Left colon (tissue), 2 donors: ENCODE measurements around the gene SDC4. TPM values are rescaled to one million over a fixed set of nuclear protein-coding genes. Genes with fewer than 3 reads are reported as not detected.
"Not testable (repeated sequence)": the region's sequence is repeated elsewhere in the genome, so short reads cannot be mapped to it uniquely, and the experiment has no call there.

Source experiments
- ATAC-seq: fragments of 200-7000 bp; cut with Tn5 transposase; one replicate; pipeline ENCODE4 v1.9.1; 2020; ENCODE audit warnings: mild to moderate bottlenecking, moderate library complexity
- DNase-seq, 2 donors: peaks; one replicate each; pipeline ENCODE4 v3.0.0-alpha.2; 2020
- intact Hi-C, 2 donors: fragments of 100-400 bp; cut with DNase I in 1 of 2; cut with micrococcal nuclease in 1 of 2; formaldehyde crosslinking; loops; one replicate each; pipeline versions ENCODE4 v1.11.2 to v1.14.0; 2022; cut with DNase I, micrococcal nuclease
- total RNA-seq, 2 donors: library from RNA; stranded (reverse); fragmentation: NEBNext Ultra II Directional; extraction: Animal tissue kit (Norgen Biotek cat#: 25700); gene quantifications; one replicate each; pipeline ENCODE4 v1.2.1, GENCODE V29; 2021
- donor health status: DM: no; HTN: no; CAD: no.
- donor health status: DM: yes; HTN: yes; CAD: no.

SDC4 gene
- total RNA-seq, 2 donors from 2014 or later: 85.4 to 144 TPM

DNA sequence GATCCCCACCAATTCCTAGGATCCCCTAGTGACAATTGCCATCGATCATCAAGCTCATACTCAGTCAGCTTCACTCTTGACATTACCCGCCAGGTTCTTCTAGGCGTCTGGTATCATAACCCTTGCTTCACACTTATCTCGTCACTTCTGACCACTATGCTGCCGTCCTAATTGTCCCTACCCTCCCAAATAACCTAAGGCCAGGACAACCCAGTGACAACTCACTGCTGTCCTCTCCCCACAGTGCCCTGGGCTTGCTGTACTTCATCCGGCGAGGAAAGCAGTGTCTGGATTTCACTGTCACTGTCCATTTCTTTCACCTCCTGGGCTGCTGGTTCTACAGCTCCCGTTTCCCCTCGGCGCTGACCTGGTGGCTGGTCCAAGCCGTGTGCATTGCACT is 18.4 kb upstream of the SDC4 start:
- ATAC-seq (no peak), DNase-seq (no peak)
- intact Hi-C loops: no loop called here

DNA sequence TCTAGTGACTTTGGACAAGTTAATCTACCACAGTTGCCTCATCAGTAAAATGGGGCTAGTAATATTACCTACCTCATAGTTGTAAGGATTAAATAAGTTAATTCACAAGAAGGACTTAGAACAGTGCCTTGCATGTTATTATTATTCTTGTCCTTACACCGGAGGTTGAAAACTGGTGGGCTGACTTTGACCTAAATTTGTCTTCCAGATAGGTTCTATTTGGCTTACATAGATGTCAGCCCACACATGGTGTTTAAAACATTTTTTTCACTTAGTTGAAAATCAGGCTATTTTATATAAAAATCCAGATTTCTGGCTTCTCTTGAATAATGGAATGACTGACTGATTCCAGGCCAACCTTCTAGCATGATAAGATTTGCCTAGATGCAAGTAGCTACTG is 18.0 kb upstream of the SDC4 start:
- intact Hi-C loops: no loop called here
- ATAC-seq: no peak

DNA sequence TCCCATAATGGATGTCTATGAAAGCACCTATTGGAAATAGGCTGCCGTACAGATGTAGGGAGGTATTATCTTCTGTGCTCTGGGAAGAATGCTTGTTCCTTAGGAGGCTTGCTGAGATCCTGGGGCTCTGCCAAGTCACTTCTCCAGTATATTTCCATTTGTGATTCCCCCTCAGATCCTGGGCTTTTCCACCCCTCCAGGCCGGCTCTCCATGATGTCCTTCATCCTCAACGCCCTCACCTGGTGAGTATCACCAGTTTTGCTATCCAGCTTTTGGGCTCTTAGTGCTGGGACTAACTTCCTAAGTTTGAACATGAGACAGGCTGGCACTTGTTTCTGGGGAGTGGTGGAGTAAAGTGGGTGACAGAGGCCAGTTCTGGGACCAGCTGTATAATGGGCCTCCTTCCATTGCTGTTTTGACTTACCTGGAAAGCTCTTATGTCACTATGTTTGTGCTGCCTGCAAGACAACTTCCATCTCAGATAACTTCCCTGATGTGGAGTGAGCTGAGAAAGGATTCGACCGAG is 17.3 kb upstream of the SDC4 start:
- intact Hi-C loops: no loop called here
- DNase-seq (no peak), ATAC-seq (no peak)

More for the DNA sequence above, 18.0 kb upstream of the SDC4 start:
- no peak for DNase-seq

DNA sequence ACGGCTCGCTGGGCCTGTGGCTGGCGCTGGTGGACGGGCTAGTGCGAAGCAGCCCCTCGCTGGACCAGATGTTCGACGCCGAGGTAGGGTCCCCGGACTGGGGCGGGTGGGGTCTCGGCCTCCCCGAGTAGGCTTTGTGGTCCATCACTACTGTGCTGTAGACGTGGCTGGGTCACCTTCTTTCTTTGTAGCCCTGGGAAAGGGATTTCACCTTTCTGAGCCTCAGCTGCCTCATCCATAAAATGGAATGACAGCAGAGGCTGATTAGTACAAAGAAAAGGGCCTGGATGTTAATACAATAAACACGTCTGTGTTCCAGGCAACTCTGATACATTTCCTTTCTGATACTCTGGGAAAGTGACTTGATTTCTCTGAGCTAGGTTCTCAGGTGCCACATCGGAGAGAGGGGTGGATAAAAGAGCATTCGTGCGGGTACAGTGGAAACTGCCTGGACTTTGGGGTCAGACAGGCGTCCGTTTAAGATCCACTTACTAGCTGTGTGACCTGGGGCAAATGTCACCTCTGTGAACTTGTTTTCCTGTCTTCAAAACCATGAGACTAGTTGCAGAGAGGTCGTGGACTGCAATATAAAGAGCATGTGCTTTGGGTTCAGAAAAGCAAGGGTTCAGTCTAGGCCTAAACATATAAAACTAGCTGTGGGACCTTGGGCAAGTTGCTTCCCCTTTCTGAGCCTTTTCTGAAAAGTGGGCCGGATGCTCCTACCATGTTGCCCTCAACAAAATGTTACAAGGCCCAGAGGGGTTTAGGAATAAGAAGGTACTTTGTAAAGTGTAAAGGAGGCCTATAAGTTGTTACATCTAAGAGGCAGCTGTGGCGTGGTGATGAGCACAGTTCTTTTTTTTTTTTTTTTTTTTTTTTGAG is 15.6 kb upstream of the SDC4 start:
- intact Hi-C loops: no loop called here
- no peak for ATAC-seq
- DNase-seq: no peak

DNA sequence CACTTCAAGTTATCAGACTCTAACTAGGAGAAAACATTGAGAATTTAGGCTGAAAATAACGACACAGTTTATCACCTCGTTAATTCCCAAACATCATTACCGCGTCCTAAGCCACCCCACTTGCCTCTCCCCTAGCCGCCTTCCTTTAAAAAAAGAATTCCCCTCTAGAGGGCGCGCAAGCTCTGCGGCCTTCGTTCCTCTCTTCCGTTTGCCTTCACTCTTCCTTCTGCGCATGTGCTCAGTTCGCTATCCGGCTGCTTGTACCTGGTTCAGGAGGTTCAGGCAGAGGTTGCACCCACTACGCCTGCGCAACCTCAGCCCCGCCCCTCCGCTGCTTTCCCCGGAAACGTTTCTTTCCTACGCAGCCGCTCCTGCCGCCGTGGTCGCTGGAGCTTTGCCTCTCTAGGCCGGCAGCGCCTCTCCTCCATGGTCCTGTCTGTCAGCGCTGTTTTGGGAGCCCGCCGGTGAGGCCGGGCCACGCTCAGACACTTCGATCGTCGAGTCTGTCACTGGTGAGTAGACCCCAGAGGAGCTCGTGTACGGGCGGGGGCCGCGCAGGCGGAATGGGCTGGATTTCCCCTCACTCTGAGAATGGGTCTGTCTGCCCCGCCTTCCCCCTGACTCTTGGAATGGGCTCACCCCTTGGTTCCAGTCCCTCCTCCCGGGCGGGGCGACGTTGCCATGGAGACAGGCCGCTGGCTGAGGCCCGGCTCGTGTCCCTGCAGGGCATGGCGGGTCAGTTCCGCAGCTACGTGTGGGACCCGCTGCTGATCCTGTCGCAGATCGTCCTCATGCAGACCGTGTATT is 14.8 kb upstream of the SDC4 start, which contains the start of gene SYS1:
SYS1 (plus strand) TSS at position 353 of the 807 bp plus-strand sequence; CDS start at position 729, 376 bp downstream.
- peak; percentile 90 for ATAC-seq
- peak; percentile 99 to 100 for DNase-seq
- intact Hi-C loops: no loop called here

- intact Hi-C loops: no loop called here
- ATAC-seq (no peak), DNase-seq (no peak)
These were observed 13.6 kb upstream of the SDC4 start for GRCh38 chr20:45361793-45362192.

DNA sequence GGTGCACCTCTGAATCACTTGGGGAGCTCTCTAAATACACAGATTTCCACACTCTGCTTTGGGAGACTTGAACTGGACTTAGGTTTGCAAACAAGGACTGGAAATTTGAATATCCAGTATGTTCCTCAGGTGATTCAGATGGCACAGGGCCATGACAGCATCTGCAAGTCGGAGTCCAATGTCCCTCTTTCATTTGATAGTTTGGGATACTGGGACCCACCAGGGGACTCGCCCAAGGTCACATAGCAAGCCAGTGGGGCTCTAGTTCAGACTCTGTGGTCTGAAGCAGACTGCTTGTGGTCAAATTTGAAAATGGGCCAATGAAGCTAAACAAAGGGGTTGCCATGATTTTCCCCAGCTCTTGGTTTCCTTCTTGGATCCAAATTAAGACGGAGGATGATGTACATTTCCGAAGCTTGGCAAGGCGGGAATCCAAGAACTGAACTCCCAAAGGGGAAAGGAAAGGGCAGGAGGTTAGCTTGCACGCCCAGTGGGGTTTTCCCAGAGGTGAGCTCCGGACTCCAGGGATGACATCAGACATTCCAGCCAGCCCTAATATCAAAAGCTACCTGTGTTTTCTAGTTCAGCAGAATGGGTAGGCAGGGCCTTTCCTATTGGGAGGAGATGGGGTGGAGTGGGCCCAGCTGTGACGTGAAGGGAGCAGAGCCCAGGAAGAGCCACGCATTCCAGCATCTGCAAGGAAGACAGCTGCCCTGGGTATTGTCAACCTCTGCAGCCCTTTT is 11.4 kb upstream of the SDC4 start:
- intact Hi-C loops: no loop called here
- ATAC-seq: peak; percentile 5
- peak in 1 of 2 donors; percentile 53 for DNase-seq

GRCh38 chr20:45359069-45359405 is 10.8 kb upstream of the SDC4 start:
- DNase-seq (no peak), ATAC-seq (no peak)
- intact Hi-C loops: no loop called here

- peak in 1 of 2 donors; percentile 82 for DNase-seq
- ATAC-seq: no peak
- intact Hi-C loops: no loop called here
These were observed 10.3 kb upstream of the SDC4 start for GRCh38 chr20:45358282-45359068.

GRCh38 chr20:45355209-45356084 is 7.2 kb upstream of the SDC4 start:
- no peak for DNase-seq
- peak; percentile 28 for ATAC-seq
- intact Hi-C loops: no loop called here

DNA sequence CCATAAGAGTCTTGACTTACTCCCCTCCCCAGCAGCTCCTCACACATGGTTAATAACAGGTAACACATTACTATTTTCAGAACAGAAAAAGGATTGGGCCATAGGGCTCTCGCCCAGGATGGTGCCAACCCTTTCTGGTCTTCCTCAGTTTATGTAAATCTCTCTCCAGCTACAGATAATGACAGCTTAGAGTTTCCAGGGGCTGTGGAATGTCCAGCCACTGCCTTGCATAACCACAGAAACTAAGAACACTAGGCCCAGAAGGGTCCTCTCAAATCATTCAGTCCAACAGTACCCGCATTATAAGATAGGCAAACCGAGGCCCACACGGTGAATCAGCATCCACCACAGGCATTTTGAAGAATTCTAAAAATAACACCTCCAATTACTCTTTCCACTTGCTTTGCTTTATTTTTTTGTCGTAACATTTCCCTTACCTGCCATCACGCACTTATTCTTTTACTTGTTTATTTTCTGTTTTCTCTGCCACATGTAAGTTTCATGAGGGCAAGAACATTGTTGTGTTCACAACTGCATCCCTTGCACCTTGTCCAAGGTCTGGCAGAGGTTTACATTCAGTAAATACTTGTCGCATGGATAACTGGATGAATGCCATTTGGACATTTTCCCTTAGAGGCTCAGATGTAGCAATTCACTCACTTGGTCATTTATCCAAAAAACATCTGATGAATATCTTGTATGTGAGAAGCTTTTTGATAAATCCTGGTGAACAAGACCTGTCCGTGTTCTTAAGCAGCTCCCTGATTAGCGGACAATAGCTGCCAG is 6.4 kb upstream of the SDC4 start:
- intact Hi-C loops: no loop called here
- DNase-seq: no peak
- ATAC-seq: no peak

DNA sequence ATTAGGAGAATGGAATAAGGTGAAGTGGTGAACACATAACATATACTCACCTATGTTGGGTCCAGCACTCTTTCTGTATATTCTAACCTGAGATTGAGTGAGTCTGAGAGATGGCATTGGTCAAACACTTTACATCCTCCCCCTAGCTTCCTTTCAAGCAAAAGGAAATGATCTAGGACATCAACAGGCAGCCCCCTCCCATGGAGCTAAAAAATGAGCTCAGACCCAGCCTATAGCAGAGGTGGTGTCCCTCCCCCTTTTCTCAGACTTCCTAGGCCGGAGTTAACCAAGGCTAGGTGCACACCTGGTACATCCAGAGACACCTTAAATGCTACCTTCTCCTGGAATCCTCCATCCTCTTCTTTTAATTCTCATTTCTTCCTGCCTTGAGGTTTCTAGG is 5.5 kb upstream of the SDC4 start:
- DNase-seq (no peak), ATAC-seq (no peak)
- intact Hi-C loops: no loop called here

GRCh38 chr20:45352729-45353128 is 4.5 kb upstream of the SDC4 start:
- DNase-seq (no peak), ATAC-seq (no peak)
- intact Hi-C loops: no loop called here

- intact Hi-C loops, ATAC-seq, DNase-seq: not testable (repeated sequence)
These were observed 2.6 kb upstream of the SDC4 start for GRCh38 chr20:45350795-45351194.

GRCh38 chr20:45350217-45350616 is 2.0 kb upstream of the SDC4 start:
- intact Hi-C loops: no loop called here
- ATAC-seq (no peak), DNase-seq (no peak)

- ATAC-seq: peak; percentile 13
- intact Hi-C loops: no loop called here
- DNase-seq: no peak
These were observed 808 bp downstream of the SDC4 start for GRCh38 chr20:45347297-45347935.
